A549 (cell line): ENCODE data around the gene DNASE1L2. TPM values are rescaled to one million over a fixed set of nuclear protein-coding genes. Genes with fewer than 3 reads are reported as not detected.
"Not testable (repeated sequence)": the region's sequence is repeated elsewhere in the genome, so short reads cannot be mapped to it uniquely, and the experiment has no call there.

Experiments
- ATAC-seq, 2 experiments: fragments of 200-7000 bp in 1 of 2; fragments of >200 bp in 1 of 2; cut with Nextera tagmentation in 1 of 2; cut with Tn5 transposase in 1 of 2; 3 replicates each; pipeline versions ENCODE4 v1.8.0 to v1.9.1; 2018 to 2020; ENCODE audit warnings: mild to moderate bottlenecking in 1 of 2, moderate library complexity in 1 of 2
- CTCF ChIA-PET: fragments of 300-600 bp; sonication (Branson Sonifier 250); formaldehyde crosslinking; extraction: SDS; loops from one replicate; lab custom pipeline; 2021; ENCODE audit warnings: antibody characterized with exemption, inconsistent platforms; lab: Yijun Ruan, JAX
- POLR2A ChIA-PET: fragments of 350-600 bp; formaldehyde crosslinking; extraction: SDS; loops from one replicate; lab custom pipeline; 2021; ENCODE audit warnings: antibody characterized with exemption, inconsistent platforms; lab: Yijun Ruan, JAX
- DNase-seq, 2 experiments: peaks; one replicate each; pipeline versions ENCODE4 v3.0.0 to v3.0.0-alpha.2; 2011 to 2016; ENCODE audit warnings: low read depth in 1 of 2, low spot score in 1 of 2
- FAIRE-seq: peaks from 2 replicates; lab custom pipeline; 2011; peaks lifted over from hg19 to GRCh38; lab: Jason Lieb, UNC
- H3K27ac ChIP-seq, 2 experiments: fragments of >200 bp; sonication (Bioruptor Twin); formaldehyde crosslinking; 3 replicates each; pipeline ENCODE4 v1.5.1; 2016 to 2017
- H3K4me1 ChIP-seq: fragments of >200 bp; sonication (Bioruptor Twin); formaldehyde crosslinking; 3 replicates; pipeline ENCODE4 v1.6.1; 2016
- H3K4me2 ChIP-seq: fragments of >200 bp; sonication (Bioruptor Twin); formaldehyde crosslinking; 3 replicates; pipeline ENCODE4 v1.6.1; 2016
- H3K4me3 ChIP-seq: fragments of >200 bp; sonication (Bioruptor Twin); formaldehyde crosslinking; 3 replicates; pipeline ENCODE4 v1.5.1; 2016
- H3K9me3 ChIP-seq: fragments of >200 bp; sonication (Bioruptor Twin); formaldehyde crosslinking; 3 replicates; pipeline ENCODE4 v1.6.1; 2016
- BCL3 ChIP-seq: fragments of >200 bp; sonication (Bioruptor Twin); formaldehyde crosslinking; IDR thresholded peaks from 3 replicates; pipeline ENCODE4 v1.6.1; 2016
- CEBPB ChIP-seq, 2 experiments: fragments of >200 bp in 1 of 2; sonication (Bioruptor Twin) in 1 of 2; formaldehyde crosslinking in 1 of 2; IDR thresholded peaks; 2 replicates each; pipeline ENCODE4 v1.6.1; 2012 to 2016
- CHD4 ChIP-seq: fragments of 200-600 bp; sonication (generic); IDR thresholded peaks from 2 replicates; pipeline ENCODE4 v1.6.1; 2016; ENCODE audit warnings: antibody characterized with exemption, mild to moderate bottlenecking, borderline replicate concordance
- E2F6 ChIP-seq: IDR thresholded peaks from 2 replicates; pipeline ENCODE4 v1.6.1; 2012; ENCODE audit warnings: low read depth, borderline replicate concordance
- FOSL2 ChIP-seq, 2 experiments: fragments of 450-650 bp in 1 of 2; fragments of >200 bp in 1 of 2; sonication (Bioruptor Twin) in 1 of 2; formaldehyde crosslinking; IDR thresholded peaks; 2 replicates each; pipeline versions ENCODE4 v1.5.0 to v1.6.1; 2016 to 2020; ENCODE audit warnings: mild to moderate bottlenecking in 1 of 2, moderate library complexity in 1 of 2
- GATA3 ChIP-seq: IDR thresholded peaks from 2 replicates; pipeline ENCODE4 v1.6.1; 2012; ENCODE audit warnings: borderline replicate concordance
- JUN ChIP-seq, 2 experiments: fragments of >200 bp; sonication (Bioruptor Twin); formaldehyde crosslinking; IDR thresholded peaks; 2 replicates in 1 of 2; 3 replicates in 1 of 2; pipeline ENCODE4 v1.6.1; 2016 to 2017
- KDM5A ChIP-seq: fragments of 200-600 bp; sonication (generic); IDR thresholded peaks from 2 replicates; pipeline ENCODE4 v1.6.1; 2016; ENCODE audit warnings: antibody characterized with exemption, mild to moderate bottlenecking
- MAX ChIP-seq: IDR thresholded peaks from 2 replicates; pipeline ENCODE4 v1.6.1; 2012
- MAZ ChIP-seq: fragments of 150-350 bp; IDR thresholded peaks from 2 replicates; pipeline ENCODE4 v1.6.1; 2014; ENCODE audit warnings: antibody characterized with exemption, low read depth, low read length, borderline replicate concordance
- MYC ChIP-seq: IDR thresholded peaks from 2 replicates; pipeline ENCODE4 v1.6.1; 2012; ENCODE audit warnings: mild to moderate bottlenecking, inconsistent platforms, low read length, improper control_type of control experiment, borderline replicate concordance
- PBX3 ChIP-seq: IDR thresholded peaks from 2 replicates; pipeline ENCODE4 v1.6.1; 2012
- PHF8 ChIP-seq: fragments of 200-600 bp; sonication (generic); IDR thresholded peaks from 2 replicates; pipeline ENCODE4 v1.6.1; 2016; ENCODE audit warnings: low read depth, mild to moderate bottlenecking, antibody characterized with exemption, moderate library complexity, borderline replicate concordance
- POLR2A ChIP-seq: IDR thresholded peaks from 2 replicates; pipeline ENCODE4 v1.6.1; 2012; ENCODE audit warnings: mild to moderate bottlenecking, low read length
- RFX5 ChIP-seq: fragments of 450-650 bp; IDR thresholded peaks from 2 replicates; pipeline ENCODE4 v1.7.1; 2014; ENCODE audit warnings: antibody characterized with exemption, mild to moderate bottlenecking, moderate library complexity
- SREBF2 ChIP-seq: fragments of 450-650 bp; IDR thresholded peaks from 2 replicates; pipeline ENCODE4 v1.6.1; 2014; ENCODE audit warnings: mild to moderate bottlenecking, moderate library complexity
- TFCP2L1 ChIP-seq: fragments of 250-450 bp; sonication (Bioruptor Pico); IDR thresholded peaks from 2 replicates; pipeline ENCODE4 v1.5.0; 2021; ENCODE audit warnings: mild to moderate bottlenecking
- TP53 ChIP-seq: fragments of 250-450 bp; sonication (Bioruptor Pico); IDR thresholded peaks from 2 replicates; pipeline ENCODE4 v1.5.0; 2021; ENCODE audit warnings: mild to moderate bottlenecking, moderate library complexity
- WGBS: methylation state at CpG from one replicate; pipeline ENCODE4 v1.1.6; 2017; ENCODE audit errors: missing lambda C conversion rate; 5-methylcytosine and 5-hydroxymethylcytosine counted together
- polyA plus RNA-seq, 4 experiments: library from polyadenylated mRNA; depleted of rRNA in 3 of 4; stranded (reverse); fragments of >200 nt; fragmentation: RNase III in 1 of 4; extraction: RNeasy Plus Mini Kit Qiagen cat#74134 plus additional on column Dnase treatment in 1 of 4; gene quantifications; 2 replicates in 3 of 4; 3 replicates in 1 of 4; pipeline ENCODE4 v1.2.3, GENCODE V29; 2011 to 2017
- TF ChIP-seq, protein P1 (sequence below): fragments of 150-350 bp; IDR thresholded peaks from 2 replicates; pipeline ENCODE4 v1.6.1; 2014; ENCODE audit warnings: low read depth, mild to moderate bottlenecking, low read length
- TF ChIP-seq, protein P2 (sequence below): fragments of 200-600 bp; sonication (generic); IDR thresholded peaks from 2 replicates; pipeline ENCODE4 v1.6.1; 2016; ENCODE audit warnings: antibody characterized with exemption, mild to moderate bottlenecking, moderate library complexity

The DNASE1L2 gene
- polyA plus RNA-seq, 2 of the 4 experiments (the other 2 are of a cell fraction): 0.36 to 1.2 TPM

DNA sequence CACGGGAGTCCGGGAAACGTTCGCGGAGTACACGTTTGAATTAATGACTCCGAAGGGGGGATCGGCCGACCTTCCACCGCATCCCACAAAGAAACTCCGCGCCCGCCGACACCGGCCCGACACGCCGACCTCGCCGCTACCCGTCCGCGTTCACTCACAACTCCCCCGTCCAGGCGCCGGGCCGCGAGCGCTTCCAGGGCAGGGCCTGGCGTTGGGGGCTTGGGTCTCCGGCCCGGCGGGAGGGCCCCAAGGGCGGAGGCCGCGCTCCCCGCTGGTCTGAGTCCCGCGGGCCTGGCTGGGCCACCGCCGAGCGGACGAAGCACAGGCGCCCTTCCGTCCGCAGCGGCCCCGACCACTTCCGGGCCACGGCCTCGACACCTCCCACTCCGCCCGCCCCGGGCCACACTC is 31.3 kb downstream of the DNASE1L2 start:
- H3K9me3 ChIP-seq, CTCF ChIA-PET, DNase-seq, POLR2A ChIA-PET, FAIRE-seq: not testable (repeated sequence)
- Histone ChIP-seq H3K4me1 (peaks cover 23% of the 10 kb centered on the region; the same call in 2 of the 3 replicates), H3K4me2 (peak overlapping the region; percentile 99), H3K4me3 (peak overlapping the region; percentile 89), H3K27ac (peak overlapping the region; percentile 98)
- peak; percentile 73 to 84 for ATAC-seq
- WGBS: 3% methylated on average over 24 of the region's 54 CpGs

DNA sequence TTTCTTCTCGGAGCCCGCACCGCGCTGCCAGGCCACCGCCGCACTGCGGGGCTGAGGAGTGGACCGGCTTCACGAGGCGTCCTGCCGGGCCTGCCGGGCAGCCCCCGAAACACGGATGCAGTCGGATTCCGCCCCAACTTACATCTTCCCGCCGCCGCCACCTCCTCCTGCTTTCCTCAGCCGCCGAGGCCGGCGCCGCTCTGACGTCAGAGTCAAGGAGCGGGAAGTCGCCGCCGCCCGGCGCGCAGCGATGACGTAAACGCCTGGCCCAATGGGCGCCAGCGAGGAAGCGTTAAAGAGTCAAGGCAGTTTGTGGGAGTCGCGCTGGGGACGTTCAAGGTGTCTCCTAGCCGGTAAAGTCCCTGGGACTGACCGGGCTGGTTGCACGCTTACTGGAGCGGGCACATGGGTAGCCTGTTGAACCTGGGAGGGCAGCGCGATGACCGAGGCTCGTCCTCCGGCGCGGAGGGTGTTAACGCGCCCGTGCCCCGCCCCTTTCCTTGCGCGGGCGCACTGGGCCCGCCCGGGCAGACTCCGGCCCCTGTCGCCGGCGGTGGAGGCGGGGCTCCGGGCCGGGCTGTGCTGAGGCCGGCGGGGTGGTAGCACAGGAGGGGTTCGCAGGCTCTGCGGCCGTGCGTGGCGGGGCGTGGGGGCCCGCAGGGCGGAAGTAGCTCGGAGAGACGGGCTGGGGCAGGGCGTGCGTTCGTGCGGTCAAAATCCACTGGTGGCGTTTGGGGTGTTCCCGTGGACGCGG is 31.8 kb downstream of the DNASE1L2 start, which contains the start of gene RNPS1:
RNPS1 (minus strand) TSS at position 214 of the 754 bp plus-strand sequence. CDS start 3,483 bp downstream, outside the sequence.
- ATAC-seq (peak; percentile 85 to 94), FAIRE-seq (no peak), DNase-seq (peak; percentile 97 to 98)
- peak; percentile 46; the same call in 1 of the 2 replicates for TF ChIP-seq GATA3
- TF ChIP-seq RFX5: peak; percentile 72; the same call in 1 of the 2 replicates
- TF ChIP-seq TFCP2L1: 0 out of 2 replicates have a peak, but pooled peaks have one; percentile 59
- no peak for TF ChIP-seq TP53
- TF ChIP-seq CHD4: no peak
- TF ChIP-seq E2F6: peak; percentile 91
- peak; percentile 61; the same call in 1 of the 2 replicates for TF ChIP-seq MAZ
- TF ChIP-seq SREBF2: no peak
- TF ChIP-seq, protein P1, sequence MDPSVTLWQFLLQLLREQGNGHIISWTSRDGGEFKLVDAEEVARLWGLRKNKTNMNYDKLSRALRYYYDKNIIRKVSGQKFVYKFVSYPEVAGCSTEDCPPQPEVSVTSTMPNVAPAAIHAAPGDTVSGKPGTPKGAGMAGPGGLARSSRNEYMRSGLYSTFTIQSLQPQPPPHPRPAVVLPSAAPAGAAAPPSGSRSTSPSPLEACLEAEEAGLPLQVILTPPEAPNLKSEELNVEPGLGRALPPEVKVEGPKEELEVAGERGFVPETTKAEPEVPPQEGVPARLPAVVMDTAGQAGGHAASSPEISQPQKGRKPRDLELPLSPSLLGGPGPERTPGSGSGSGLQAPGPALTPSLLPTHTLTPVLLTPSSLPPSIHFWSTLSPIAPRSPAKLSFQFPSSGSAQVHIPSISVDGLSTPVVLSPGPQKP: no peak
- peak; percentile 91 to 99 for TF ChIP-seq JUN (IDR thresholded peaks at IDR 0.05)
- TF ChIP-seq PBX3: peak; percentile 45; the same call in 1 of the 2 replicates
- TF ChIP-seq PHF8: peak; percentile 97
- no peak for TF ChIP-seq FOSL2 (IDR thresholded peaks at IDR 0.05)
- TF ChIP-seq FOSL2 (CRISPR knock-in tag; IDR thresholded peaks at IDR 0.05): peak; percentile 78
- peak in 1 of 2 experiments; percentile 52; a peak in 1 of 4 replicates for TF ChIP-seq CEBPB (IDR thresholded peaks at IDR 0.05)
- TF ChIP-seq, protein P2, sequence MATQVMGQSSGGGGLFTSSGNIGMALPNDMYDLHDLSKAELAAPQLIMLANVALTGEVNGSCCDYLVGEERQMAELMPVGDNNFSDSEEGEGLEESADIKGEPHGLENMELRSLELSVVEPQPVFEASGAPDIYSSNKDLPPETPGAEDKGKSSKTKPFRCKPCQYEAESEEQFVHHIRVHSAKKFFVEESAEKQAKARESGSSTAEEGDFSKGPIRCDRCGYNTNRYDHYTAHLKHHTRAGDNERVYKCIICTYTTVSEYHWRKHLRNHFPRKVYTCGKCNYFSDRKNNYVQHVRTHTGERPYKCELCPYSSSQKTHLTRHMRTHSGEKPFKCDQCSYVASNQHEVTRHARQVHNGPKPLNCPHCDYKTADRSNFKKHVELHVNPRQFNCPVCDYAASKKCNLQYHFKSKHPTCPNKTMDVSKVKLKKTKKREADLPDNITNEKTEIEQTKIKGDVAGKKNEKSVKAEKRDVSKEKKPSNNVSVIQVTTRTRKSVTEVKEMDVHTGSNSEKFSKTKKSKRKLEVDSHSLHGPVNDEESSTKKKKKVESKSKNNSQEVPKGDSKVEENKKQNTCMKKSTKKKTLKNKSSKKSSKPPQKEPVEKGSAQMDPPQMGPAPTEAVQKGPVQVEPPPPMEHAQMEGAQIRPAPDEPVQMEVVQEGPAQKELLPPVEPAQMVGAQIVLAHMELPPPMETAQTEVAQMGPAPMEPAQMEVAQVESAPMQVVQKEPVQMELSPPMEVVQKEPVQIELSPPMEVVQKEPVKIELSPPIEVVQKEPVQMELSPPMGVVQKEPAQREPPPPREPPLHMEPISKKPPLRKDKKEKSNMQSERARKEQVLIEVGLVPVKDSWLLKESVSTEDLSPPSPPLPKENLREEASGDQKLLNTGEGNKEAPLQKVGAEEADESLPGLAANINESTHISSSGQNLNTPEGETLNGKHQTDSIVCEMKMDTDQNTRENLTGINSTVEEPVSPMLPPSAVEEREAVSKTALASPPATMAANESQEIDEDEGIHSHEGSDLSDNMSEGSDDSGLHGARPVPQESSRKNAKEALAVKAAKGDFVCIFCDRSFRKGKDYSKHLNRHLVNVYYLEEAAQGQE: peak; percentile 49
- peak; percentile 24; the same call in 1 of the 2 replicates for TF ChIP-seq KDM5A
- peak; percentile 99 for TF ChIP-seq MAX
- TF ChIP-seq BCL3: peak; percentile 95
- peak; percentile 66 for TF ChIP-seq POLR2A
- peak; percentile 98 for TF ChIP-seq MYC
- POLR2A ChIA-PET: interaction anchor here (0.7 to 2.0 kb wide), 3 partner anchors 16 to 205 kb away, joined by 3 to 12 read pairs (median 4); partner anchors contain the start of gene ECI1
- 1% methylated on average over 37 of the region's 88 CpGs for WGBS
- peaks cover 23% of the 10 kb centered on the region; the same call in 2 of the 3 replicates for H3K4me1 ChIP-seq
- H3K4me3 ChIP-seq: peak within 1 kb of the TSS; percentile 89
- H3K4me2 ChIP-seq: peak within 1 kb of the TSS; percentile 99
- H3K9me3 ChIP-seq: no peaks in the 10 kb centered on the region
- peak within 1 kb of the TSS; percentile 98 for H3K27ac ChIP-seq
- CTCF ChIA-PET: interaction anchor here (1.1 kb wide), 1 partner anchor 16 kb away, joined by 3 read pairs; no protein-coding TSS in a partner anchor
